Right lobe of liver (tissue), 6 donors: ENCODE measurements around the gene IVL. TPM values are rescaled to one million over a fixed set of nuclear protein-coding genes. Genes with fewer than 3 reads are reported as not detected.
A peak's percentile ranks its signal among the peaks of the same experiment; 100 is the strongest.

Experiments
- ATAC-seq, 4 donors: fragments of 200-7000 bp; cut with Tn5 transposase; one replicate each; pipeline ENCODE4 v1.9.1; 2020; ENCODE audit warnings: mild to moderate bottlenecking in 4 of 4, moderate library complexity in 4 of 4
- DNase-seq, 3 donors: peaks; one replicate each; pipeline ENCODE4 v3.0.0-alpha.2; 2020
- H3K27ac ChIP-seq, 3 donors: fragments of 200-600 bp; one replicate each; pipeline ENCODE4 v1.8.0; 2022
- H3K27me3 ChIP-seq, 2 donors: fragments of 200-600 bp; one replicate each; pipeline ENCODE4 v1.8.0; 2022
- H3K36me3 ChIP-seq, 4 donors: fragments of 200-600 bp; sonication (generic) in 1 of 4; one replicate each; pipeline versions ENCODE4 v1.5.1 to v1.8.0; 2017 to 2022; ENCODE audit warnings: control low read depth in 1 of 4
- H3K4me1 ChIP-seq, 4 donors: fragments of 200-600 bp; sonication (generic) in 1 of 4; one replicate each; pipeline versions ENCODE4 v1.5.1 to v1.8.0; 2017 to 2022; ENCODE audit warnings: control low read depth in 1 of 4
- H3K4me3 ChIP-seq, 3 donors: fragments of 200-600 bp; one replicate each; pipeline ENCODE4 v1.8.0; 2022
- H3K9me3 ChIP-seq, 4 donors: fragments of 200-600 bp; sonication (generic) in 1 of 4; one replicate each; pipeline versions ENCODE4 v1.5.1 to v1.8.0; 2017 to 2022; ENCODE audit warnings: control low read depth in 1 of 4
- CTCF ChIP-seq, 4 donors: fragments of 200-600 bp in 3 of 4; fragments of 450-650 bp in 1 of 4; IDR thresholded peaks; one replicate each; pipeline versions ENCODE4 v1.5.1 to v1.8.0; 2016 to 2022; ENCODE audit warnings: antibody characterized with exemption in 4 of 4, mild to moderate bottlenecking in 2 of 4
- POLR2A ChIP-seq: fragments of 450-650 bp; IDR thresholded peaks from one replicate; pipeline ENCODE4 v1.6.1; 2017; ENCODE audit warnings: antibody characterized with exemption, mild to moderate bottlenecking
- WGBS: methylation state at CpG from one replicate; pipeline ENCODE4 v1.1.6; 2018; ENCODE audit warnings: low coverage, low lambda C conversion rate; ENCODE audit not compliant: insufficient coverage; ENCODE audit errors: missing lambda C conversion rate; 5-methylcytosine and 5-hydroxymethylcytosine counted together
- intact Hi-C, 2 donors: fragments of 100-400 bp; cut with DNase I; formaldehyde crosslinking; loops; one replicate each; pipeline versions ENCODE4 v1.11.2 to v1.14.1; 2022
- total RNA-seq, 6 experiments: library from RNA; depleted of rRNA in 2 of 6; stranded (reverse); fragments of >200 nt in 2 of 6; fragmentation: NEBNext Ultra II Directional in 3 of 6; extraction: Animal tissue kit (Norgen Biotek cat#: 25700) in 3 of 6; gene quantifications; one replicate each; pipeline versions ENCODE4 v1.1.0 to v1.2.4, GENCODE V29; 2016 to 2023
- donor health status: DM: no; HTN: yes; CAD: no.
- donor health status: DM: no; HTN: no; CAD: no.
- donor health status: DM: no; HTN: no; CAD: no.
- donor health status: DM: no; HTN: yes; CAD: no.
- donor health status: DM: no; HTN: yes; CAD: no.

Gene IVL
- total RNA-seq, 6 experiments from 2014 or later = not detected

GRCh38 chr1:152942161-152942560 is 33.8 kb downstream of the IVL start:
- peak; percentile 77 to 86 (median 81) for ATAC-seq
- no peaks in the 10 kb centered on the region for H3K9me3 ChIP-seq
- H3K4me1 ChIP-seq = peaks cover 0 to 17% (median 5%) of the 10 kb centered on the region in 4 donors
- no peak for TF ChIP-seq CTCF (IDR thresholded peaks at IDR 0.05)
- TF ChIP-seq POLR2A = no peak
- intact Hi-C loops = no loop called here
- H3K4me3 ChIP-seq = no peak overlapping the region
- H3K27ac ChIP-seq = peak overlapping the region in 1 of 3 donors; percentile 42
- no peaks in the 10 kb centered on the region for H3K27me3 ChIP-seq
- H3K36me3 ChIP-seq = no peaks in the 10 kb centered on the region
- WGBS = 0% methylated on average over 1 of the region's 2 CpGs
- DNase-seq = peak; percentile 32 to 80 (median 65)

- no peak for ATAC-seq
- WGBS = 54% methylated on average over 3 of the region's 3 CpGs
- no peak for TF ChIP-seq POLR2A
- DNase-seq = no peak
- Histone ChIP-seq H3K4me1 (peaks cover 0 to 11% (median under 1%) of the 10 kb centered on the region in 4 donors), H3K4me3 (no peak overlapping the region), H3K27ac (no peak overlapping the region), H3K36me3 (no peaks in the 10 kb centered on the region), H3K27me3 (no peaks in the 10 kb centered on the region), H3K9me3 (no peaks in the 10 kb centered on the region)
- intact Hi-C loops = no loop called here
Observed at GRCh38 chr1:152946248-152946647, 37.9 kb downstream of the IVL start.

- Histone ChIP-seq H3K9me3 (no peaks in the 10 kb centered on the region), H3K36me3 (no peaks in the 10 kb centered on the region), H3K27me3 (no peaks in the 10 kb centered on the region), H3K27ac (no peak within 1 kb of the TSS), H3K4me3 (no peak within 1 kb of the TSS), H3K4me1 (peaks cover 0 to 9% (median 0%) of the 10 kb centered on the region in 4 donors)
- TF ChIP-seq POLR2A = no peak
- TF ChIP-seq CTCF (IDR thresholded peaks at IDR 0.05) = no peak
- DNase-seq (no peak), ATAC-seq (no peak)
- WGBS = 51% methylated on average over 4 of the region's 4 CpGs
- intact Hi-C loops = no loop called here
Observed at GRCh38 chr1:152946651-152947256, 38.4 kb downstream of the IVL start, which contains the start of gene SPRR5. Gene SPRR5, plus strand, starts transcription at chr1:152947206. Its CDS starts 1,349 bp downstream, at chr1:152948555.

GRCh38 chr1:152951711-152952110 is 43.4 kb downstream of the IVL start:
- no peak for TF ChIP-seq CTCF (IDR thresholded peaks at IDR 0.05)
- no peaks in the 10 kb centered on the region for H3K27me3 ChIP-seq
- WGBS = 55% methylated on average over 3 of the region's 5 CpGs
- H3K27ac ChIP-seq = no peak overlapping the region
- no peak for ATAC-seq
- H3K4me3 ChIP-seq = no peak overlapping the region
- H3K4me1 ChIP-seq = no peaks in the 10 kb centered on the region
- H3K36me3 ChIP-seq = no peaks in the 10 kb centered on the region
- intact Hi-C loops = no loop called here
- no peaks in the 10 kb centered on the region for H3K9me3 ChIP-seq
- no peak for DNase-seq

- no peak for DNase-seq
- no peak overlapping the region for H3K27ac ChIP-seq
- no peak overlapping the region for H3K4me3 ChIP-seq
- ATAC-seq = no peak
- TF ChIP-seq CTCF (IDR thresholded peaks at IDR 0.05) (no peak), POLR2A (no peak)
- H3K27me3 ChIP-seq = no peaks in the 10 kb centered on the region
- intact Hi-C loops = no loop called here
- WGBS = 50% methylated on average over 4 of the region's 7 CpGs
- no peaks in the 10 kb centered on the region for H3K4me1 ChIP-seq
- H3K9me3 ChIP-seq = no peaks in the 10 kb centered on the region
- H3K36me3 ChIP-seq = no peaks in the 10 kb centered on the region
Observed at GRCh38 chr1:152953761-152954160, 45.4 kb downstream of the IVL start.
